Measurements from ENCODE around the gene HOXC9.

The HOXC9 gene

GRCh38 chr12:53953831-53954693, 45.9 kb upstream of the HOXC9 start:
- peak overlapping the region; percentile 42; the same call in 1 of the 2 replicates for H3K27ac ChIP-seq
- TF ChIP-seq CTCF (IDR thresholded peaks at IDR 0.05) (no peak), ZFX (IDR thresholded peaks at IDR 0.05; ENCODE audit: borderline replicate concordance) (no peak)

GRCh38 chr12:53954694-53955035, 45.3 kb upstream of the HOXC9 start, which contains the start of gene HOXC12:
Gene HOXC12 (plus strand): TSS chr12:53954903. CDS start chr12:53954930, 27 bp downstream.
- H3K27ac ChIP-seq = peak within 1 kb of the TSS; percentile 42
- no peak for TF ChIP-seq ZFX (IDR thresholded peaks at IDR 0.05; ENCODE audit: borderline replicate concordance)
- TF ChIP-seq CTCF (IDR thresholded peaks at IDR 0.05) = 0 out of 2 replicates have a peak, but pooled peaks have one; percentile 9

GRCh38 chr12:53955036-53955775, 44.8 kb upstream of the HOXC9 start:
- peak overlapping the region; percentile 42 for H3K27ac ChIP-seq
- TF ChIP-seq CTCF (IDR thresholded peaks at IDR 0.05) (no peak; the same call in 1 of the 2 replicates), ZFX (IDR thresholded peaks at IDR 0.05; ENCODE audit: borderline replicate concordance) (no peak)

- TF ChIP-seq CTCF (IDR thresholded peaks at IDR 0.05) (no peak), ZFX (IDR thresholded peaks at IDR 0.05; ENCODE audit: borderline replicate concordance) (no peak)
- H3K27ac ChIP-seq = no peak overlapping the region
These were observed 44.1 kb upstream of the HOXC9 start for GRCh38 chr12:53955776-53956250.

- no peak overlapping the region for H3K27ac ChIP-seq
- TF ChIP-seq CTCF (IDR thresholded peaks at IDR 0.05) = no peak
- no peak for TF ChIP-seq ZFX (IDR thresholded peaks at IDR 0.05; ENCODE audit: borderline replicate concordance)
These were observed 43.6 kb upstream of the HOXC9 start for GRCh38 chr12:53956251-53956887.

- TF ChIP-seq ZFX (IDR thresholded peaks at IDR 0.05; ENCODE audit: borderline replicate concordance) (no peak), CTCF (IDR thresholded peaks at IDR 0.05) (no peak)
These were observed 42.9 kb upstream of the HOXC9 start for GRCh38 chr12:53956914-53957536.

More at GRCh38 chr12:53956914-53957536, 42.9 kb upstream of the HOXC9 start:
- H3K27ac ChIP-seq = no peak overlapping the region

Data from 22Rv1 (cell line).